Ectodermal cell (in vitro differentiated cells): ENCODE measurements around the gene CYP4F22.
"Not testable (repeated sequence)": the region's sequence is repeated elsewhere in the genome, so short reads cannot be mapped to it uniquely, and the experiment has no call there.

Source experiments
- H3K27ac ChIP-seq: 2 replicates; pipeline ENCODE4 v1.7.0; 2013; ENCODE audit warnings: mild to moderate bottlenecking, low read depth, low read length; ENCODE audit not compliant: insufficient read depth, poor library complexity, severe bottlenecking
- H3K27me3 ChIP-seq: 2 replicates; pipeline ENCODE4 v1.7.0; 2013; ENCODE audit warnings: mild to moderate bottlenecking, low read length; ENCODE audit not compliant: insufficient read depth, control insufficient read depth, poor library complexity, severe bottlenecking
- H3K36me3 ChIP-seq: one replicate; pipeline ENCODE4 v1.7.0; 2013; ENCODE audit warnings: low read length; ENCODE audit not compliant: control insufficient read depth, insufficient read depth
- H3K4me1 ChIP-seq: one replicate; pipeline ENCODE4 v1.7.0; 2013; ENCODE audit warnings: low read length; ENCODE audit not compliant: control insufficient read depth, insufficient read depth
- H3K4me3 ChIP-seq: 2 replicates; pipeline ENCODE4 v1.7.0; 2013; ENCODE audit warnings: low read depth, low read length, control low read depth; ENCODE audit not compliant: insufficient read depth
- H3K9me3 ChIP-seq: 2 replicates; pipeline ENCODE4 v1.7.0; 2013; ENCODE audit warnings: mild to moderate bottlenecking, low read length, moderate library complexity; ENCODE audit not compliant: control insufficient read depth
- WGBS, 2 experiments: methylation state at CpG; one replicate each; pipeline ENCODE4 v1.1.7; 2013; ENCODE audit warnings: missing lambda C conversion rate in 2 of 2; 5-methylcytosine and 5-hydroxymethylcytosine counted together

CYP4F22 gene

GRCh38 chr19:15495151-15495550, 13.2 kb upstream of the CYP4F22 start:
- peaks cover 5% of the 10 kb centered on the region for H3K9me3 ChIP-seq
- H3K4me3 ChIP-seq = no peak overlapping the region
- WGBS, 2 experiments = 100% methylated on average over 1 of the region's 1 CpG
- H3K36me3 ChIP-seq = no peaks in the 10 kb centered on the region
- no peaks in the 10 kb centered on the region for H3K4me1 ChIP-seq
- no peaks in the 10 kb centered on the region for H3K27me3 ChIP-seq
- no peak overlapping the region for H3K27ac ChIP-seq

- Histone ChIP-seq H3K4me3 (no peak overlapping the region), H3K27ac (no peak overlapping the region), H3K4me1 (no peaks in the 10 kb centered on the region), H3K9me3 (peaks cover 11% of the 10 kb centered on the region), H3K27me3 (no peaks in the 10 kb centered on the region), H3K36me3 (no peaks in the 10 kb centered on the region)
- 75 to 76% methylated on average over 10 of the region's 10 CpGs for WGBS, 2 experiments
Measured at GRCh38 chr19:15498156-15498858, 10.0 kb upstream of the CYP4F22 start.

- H3K27me3 ChIP-seq = no peaks in the 10 kb centered on the region
- H3K36me3 ChIP-seq = no peaks in the 10 kb centered on the region
- H3K4me3 ChIP-seq = no peak overlapping the region
- peaks cover 11% of the 10 kb centered on the region for H3K9me3 ChIP-seq
- WGBS, 2 experiments = 79 to 80% methylated on average over 6 of the region's 6 CpGs
- H3K4me1 ChIP-seq = no peaks in the 10 kb centered on the region
- H3K27ac ChIP-seq = no peak overlapping the region
Measured at GRCh38 chr19:15498910-15499309, 9.4 kb upstream of the CYP4F22 start.

- 77 to 79% methylated on average over 1 of the region's 1 CpG for whole genome bisulfite sequencing, 2 experiments
- H3K27ac ChIP-seq = no peak overlapping the region
- no peaks in the 10 kb centered on the region for H3K4me1 ChIP-seq
- H3K27me3 ChIP-seq = no peaks in the 10 kb centered on the region
- peaks cover 14% of the 10 kb centered on the region for H3K9me3 ChIP-seq
- no peak overlapping the region for H3K4me3 ChIP-seq
- H3K36me3 ChIP-seq = no peaks in the 10 kb centered on the region
Measured at GRCh38 chr19:15501596-15501995, 6.7 kb upstream of the CYP4F22 start.

DNA sequence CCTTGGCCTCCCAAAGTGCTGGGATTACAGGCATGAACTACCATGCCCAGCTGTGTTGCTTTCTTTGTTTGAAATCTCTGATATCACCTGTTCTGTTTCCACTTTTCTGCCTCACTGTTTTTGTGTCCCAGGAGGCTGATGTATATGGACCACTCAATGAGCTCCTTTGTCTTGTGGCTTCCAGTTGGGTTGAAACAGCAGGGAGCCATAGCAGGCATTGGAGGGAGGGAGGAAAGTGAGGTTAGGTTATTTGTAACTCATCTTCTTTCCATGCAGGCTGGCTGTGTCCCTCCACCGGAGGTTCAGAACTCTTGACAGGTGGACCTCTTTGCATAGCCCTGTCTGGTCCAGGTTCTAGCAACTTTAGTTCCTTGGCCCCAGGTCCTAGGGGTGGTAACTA, 6.1 kb upstream of the CYP4F22 start:
- no peaks in the 10 kb centered on the region for H3K4me1 ChIP-seq
- H3K36me3 ChIP-seq = no peaks in the 10 kb centered on the region
- WGBS, 2 experiments = 96 to 97% methylated on average over 1 of the region's 1 CpG
- no peaks in the 10 kb centered on the region for H3K27me3 ChIP-seq
- H3K27ac ChIP-seq = no peak overlapping the region
- no peak overlapping the region for H3K4me3 ChIP-seq
- H3K9me3 ChIP-seq = peaks cover 14% of the 10 kb centered on the region

DNA sequence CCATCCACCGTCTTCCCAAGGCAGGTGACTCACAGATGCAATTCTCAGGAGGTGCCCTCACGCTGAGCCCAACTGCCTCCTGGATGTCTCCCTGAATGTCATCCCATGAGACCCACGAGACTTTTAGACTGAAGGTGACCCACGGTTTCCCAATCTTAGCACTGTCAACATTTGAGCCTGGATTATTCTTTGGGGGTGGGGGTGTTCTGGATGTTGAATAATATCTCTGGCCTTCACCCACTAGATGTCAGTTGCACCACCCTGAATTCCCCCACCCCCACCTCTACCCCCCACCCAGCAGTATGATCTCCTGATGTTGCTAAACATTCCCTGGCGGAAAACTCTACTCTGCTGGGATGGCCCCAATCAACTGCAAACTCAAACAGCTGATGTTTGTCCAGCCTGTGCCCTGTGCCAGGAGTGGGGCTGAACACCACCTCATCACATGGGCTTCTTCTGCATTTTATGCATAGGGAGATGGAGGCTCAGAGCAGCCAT, 2.2 kb upstream of the CYP4F22 start:
- no peaks in the 10 kb centered on the region for H3K27me3 ChIP-seq
- WGBS, 2 experiments = 76 to 80% methylated on average over 5 of the region's 5 CpGs

GRCh38 chr19:15507068-15508034, 974 bp upstream of the CYP4F22 start:
- H3K9me3 ChIP-seq = peaks cover 8% of the 10 kb centered on the region
- 75% methylated on average over 14 of the region's 14 CpGs for WGBS, 2 experiments
- no peaks in the 10 kb centered on the region for H3K36me3 ChIP-seq
- H3K4me1 ChIP-seq = no peaks in the 10 kb centered on the region
- no peaks in the 10 kb centered on the region for H3K27me3 ChIP-seq
- H3K4me3 ChIP-seq = no peak overlapping the region
- no peak overlapping the region for H3K27ac ChIP-seq

More for the DNA sequence above, 2.2 kb upstream of the CYP4F22 start:
- Histone ChIP-seq H3K4me1 (no peaks in the 10 kb centered on the region), H3K27ac (no peak overlapping the region), H3K36me3 (no peaks in the 10 kb centered on the region), H3K4me3 (no peak overlapping the region), H3K9me3 (peaks cover 4% of the 10 kb centered on the region)

DNA sequence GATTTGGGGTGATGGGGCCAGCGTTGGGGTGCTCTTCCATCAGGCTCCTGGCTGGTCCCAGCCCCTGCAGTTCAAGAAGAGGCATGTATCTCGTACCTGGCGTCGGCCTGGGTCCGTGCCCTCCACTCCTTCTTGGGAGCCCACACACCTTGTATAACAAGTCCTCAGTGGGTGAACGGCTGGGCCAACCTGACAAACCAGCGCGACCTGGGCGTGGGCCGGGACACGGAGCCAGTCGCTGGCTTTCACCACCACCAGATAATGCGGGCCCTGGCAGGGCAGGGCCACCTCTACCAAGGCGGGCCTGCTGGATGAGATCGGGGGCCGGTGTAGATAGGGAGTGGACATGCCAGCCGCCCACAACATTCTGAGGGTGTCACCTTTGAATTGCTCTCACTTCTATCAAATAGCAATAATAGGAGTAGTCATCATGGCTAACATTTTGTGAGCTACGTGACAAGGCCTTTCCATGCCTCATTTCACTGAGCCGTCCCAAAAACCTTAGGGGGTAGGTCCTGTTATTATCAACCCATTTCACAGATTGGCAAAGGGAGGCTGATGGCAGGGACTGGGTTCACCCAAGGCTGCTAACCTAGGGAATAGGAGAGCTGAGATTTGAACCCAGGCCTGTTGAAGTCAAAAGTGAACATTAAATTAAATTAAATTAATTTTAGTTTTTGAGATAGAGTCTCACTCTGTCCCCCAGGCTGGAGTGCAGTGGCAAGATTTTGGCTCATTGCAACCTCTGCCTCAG, 3.5 kb downstream of the CYP4F22 start:
- Histone ChIP-seq H3K4me1 (no peaks in the 10 kb centered on the region), H3K36me3 (no peaks in the 10 kb centered on the region), H3K9me3 (peaks cover 11% of the 10 kb centered on the region), H3K27me3 (no peaks in the 10 kb centered on the region), H3K4me3 (no peak overlapping the region), H3K27ac (no peak overlapping the region)
- WGBS, 2 experiments = 88% methylated on average over 19 of the region's 19 CpGs

DNA sequence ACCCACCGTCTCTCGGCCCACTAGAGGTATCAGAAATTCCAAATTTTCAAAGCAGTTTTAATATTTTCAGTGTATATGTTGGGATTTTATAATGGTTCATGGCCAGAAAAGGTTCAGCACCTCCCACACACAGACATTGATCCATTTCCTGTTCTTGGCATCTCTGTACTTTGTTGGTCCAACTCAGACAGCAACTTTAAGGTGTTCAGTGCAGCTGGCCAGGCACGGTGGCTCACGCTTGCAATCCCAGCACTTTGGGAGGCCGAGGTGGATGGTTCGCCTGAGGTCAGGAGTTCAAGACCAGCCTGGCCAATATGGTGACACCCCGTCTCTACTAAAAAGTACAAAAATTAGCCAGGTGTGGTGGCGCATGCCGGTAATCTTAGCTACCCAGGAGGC, 6.9 kb downstream of the CYP4F22 start:
- H3K4me1 ChIP-seq, H3K27me3 ChIP-seq, H3K4me3 ChIP-seq, H3K27ac ChIP-seq, H3K36me3 ChIP-seq: not testable (repeated sequence)
- WGBS, 2 experiments = 85 to 89% methylated on average over 9 of the region's 9 CpGs
- peaks cover 20% of the 10 kb centered on the region for H3K9me3 ChIP-seq
